Measurements from ENCODE around the gene DLG2.

Gene DLG2

GRCh38 chr11:84381666-84382065 lies 1245.5 kb downstream of the DLG2 start:
- no peak overlapping the region for H3K4me3 ChIP-seq (ENCODE audit: low read depth, low read length)
- in situ Hi-C loops (cut with HindIII; ENCODE audit: low sequenced_read_pairs): no loop called here
- no peak for DNase-seq (ENCODE audit: low read depth, low spot score)
- TF ChIP-seq CTCF (IDR thresholded peaks at IDR 0.05; ENCODE audit: low read depth, low read length): no peak

- TF ChIP-seq CTCF (IDR thresholded peaks at IDR 0.05; ENCODE audit: low read depth, low read length): no peak
- no peak for DNase-seq (ENCODE audit: low read depth, low spot score)
- H3K4me3 ChIP-seq (ENCODE audit: low read depth, low read length): no peak overlapping the region
- in situ Hi-C loops (cut with HindIII; ENCODE audit: low sequenced_read_pairs): no loop called here
Observed at GRCh38 chr11:84372381-84372950, 1254.7 kb downstream of the DLG2 start.

DNA sequence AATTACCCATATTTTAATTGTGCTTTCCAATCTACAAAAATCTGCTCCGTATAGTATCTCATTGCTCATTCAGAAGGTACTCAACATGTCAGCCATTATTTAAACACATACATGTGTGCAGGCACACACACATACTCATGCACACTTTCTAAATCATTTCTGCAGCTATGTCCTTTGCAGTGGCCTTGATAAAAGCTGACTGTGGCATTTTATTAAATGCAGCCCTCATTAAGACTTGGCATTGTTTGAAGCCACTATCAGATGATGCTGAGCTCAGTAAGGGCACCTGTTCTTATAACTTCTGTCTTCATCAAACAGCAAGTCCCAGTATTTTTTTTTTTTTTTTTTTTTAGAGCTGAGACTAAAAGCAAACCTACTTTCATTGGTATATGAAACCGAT lies 1269.1 kb downstream of the DLG2 start:
- in situ Hi-C loops (cut with HindIII; ENCODE audit: low sequenced_read_pairs): no loop called here
- H3K4me3 ChIP-seq (ENCODE audit: low read depth, low read length): no peak overlapping the region
- no peak for DNase-seq (ENCODE audit: low read depth, low spot score)
- TF ChIP-seq CTCF (IDR thresholded peaks at IDR 0.05; ENCODE audit: low read depth, low read length): no peak

DNA sequence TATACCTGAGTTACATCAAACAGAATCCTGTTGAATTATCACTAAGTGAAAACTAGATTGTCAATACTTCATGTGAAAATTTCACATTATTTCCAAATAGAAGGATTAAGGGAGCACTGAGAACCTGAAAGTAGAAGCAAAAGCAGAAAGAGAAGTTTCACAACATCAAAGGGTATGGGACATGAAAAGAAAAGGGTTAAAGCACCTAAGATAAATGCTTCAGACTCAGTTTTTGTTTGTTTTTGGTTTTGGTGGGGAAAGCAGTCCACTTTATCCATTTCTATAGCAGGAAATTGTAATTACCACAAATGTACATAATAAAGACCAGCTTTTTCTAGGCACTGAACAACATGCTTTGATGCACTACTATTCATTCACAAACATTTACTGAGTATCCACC lies 1271.2 kb downstream of the DLG2 start:
- in situ Hi-C loops (cut with HindIII; ENCODE audit: low sequenced_read_pairs): no loop called here
- no peak for DNase-seq (ENCODE audit: low read depth, low spot score)
- TF ChIP-seq CTCF (IDR thresholded peaks at IDR 0.05; ENCODE audit: low read depth, low read length): no peak
- H3K4me3 ChIP-seq (ENCODE audit: low read depth, low read length): no peak overlapping the region

DNA sequence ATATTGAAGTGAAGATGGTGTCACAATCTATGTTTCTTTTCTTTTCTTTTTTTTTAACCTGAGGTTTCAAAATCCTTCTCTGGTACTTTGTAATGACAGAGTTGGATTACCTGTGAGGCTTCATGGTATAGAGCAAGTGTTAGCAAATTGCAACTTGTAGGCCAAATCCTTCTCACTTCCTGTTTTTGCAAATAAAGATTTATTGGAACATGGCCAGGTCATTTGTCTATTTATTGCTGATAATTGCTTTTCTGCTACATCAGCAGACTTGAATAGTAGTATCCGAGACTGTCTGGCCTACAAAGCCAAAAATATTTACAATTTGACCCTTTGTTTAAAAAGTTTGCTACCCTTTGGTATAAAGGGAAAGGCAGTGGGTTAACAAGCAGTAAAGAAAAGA lies 1281.5 kb downstream of the DLG2 start:
- TF ChIP-seq CTCF (IDR thresholded peaks at IDR 0.05; ENCODE audit: low read depth, low read length): no peak
- in situ Hi-C loops (cut with HindIII; ENCODE audit: low sequenced_read_pairs): no loop called here
- DNase-seq (ENCODE audit: low read depth, low spot score): no peak
- H3K4me3 ChIP-seq (ENCODE audit: low read depth, low read length): no peak overlapping the region

DNA sequence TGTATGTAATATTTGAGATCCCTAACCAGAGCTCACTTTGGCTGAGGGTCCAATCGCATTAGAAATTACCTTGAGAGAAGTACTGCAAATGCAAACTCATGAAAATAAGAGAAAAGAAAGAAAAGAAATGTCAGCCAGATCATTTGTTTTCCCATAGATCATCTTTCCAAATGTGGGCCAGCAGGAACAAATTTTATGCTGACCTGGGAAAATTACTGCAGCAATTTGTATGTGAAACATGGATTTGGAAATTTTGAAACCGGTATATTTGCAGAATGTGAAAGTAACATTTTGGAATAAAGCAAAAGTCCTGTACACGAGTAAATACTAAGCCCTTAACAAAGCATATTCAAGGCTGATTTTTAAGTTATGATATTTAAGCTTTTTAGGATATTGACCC lies 1282.1 kb downstream of the DLG2 start:
- no peak for DNase-seq (ENCODE audit: low read depth, low spot score)
- in situ Hi-C loops (cut with HindIII; ENCODE audit: low sequenced_read_pairs): no loop called here
- no peak for TF ChIP-seq CTCF (IDR thresholded peaks at IDR 0.05; ENCODE audit: low read depth, low read length)
- H3K4me3 ChIP-seq (ENCODE audit: low read depth, low read length): no peak overlapping the region

GRCh38 chr11:84339796-84340195 lies 1287.3 kb downstream of the DLG2 start:
- TF ChIP-seq CTCF (IDR thresholded peaks at IDR 0.05; ENCODE audit: low read depth, low read length): no peak
- no peak for DNase-seq (ENCODE audit: low read depth, low spot score)
- in situ Hi-C loops (cut with HindIII; ENCODE audit: low sequenced_read_pairs): no loop called here
- H3K4me3 ChIP-seq (ENCODE audit: low read depth, low read length): no peak overlapping the region

Measured in astrocyte of the spinal cord (primary cell).